Panc1 (cell line): ENCODE data around the gene NSDHL. TPM values are rescaled to one million over a fixed set of nuclear protein-coding genes. Genes with fewer than 3 reads are reported as not detected.

Experiments
- ATAC-seq: fragments of 200-7000 bp; cut with Tn5 transposase; 2 replicates; pipeline ENCODE4 v1.9.1; 2020; ENCODE audit warnings: mild to moderate bottlenecking, moderate library complexity
- BruUV-seq: library from RNA; stranded (reverse); fragments of 400-500 nt; replicated peaks from 2 replicates; lab custom pipeline; 2021; lab: Mats Ljungman, UMichigan
- CTCF ChIA-PET: fragments of 300-600 bp; sonication (Branson Sonifier 250); formaldehyde crosslinking; loops from one replicate; lab custom pipeline; 2022; ENCODE audit warnings: antibody characterized with exemption; lab: Charles Lee
- POLR2A ChIA-PET: fragments of 300-600 bp; sonication (Branson Sonifier 250); formaldehyde crosslinking; loops from one replicate; lab custom pipeline; 2022; ENCODE audit warnings: antibody characterized with exemption; lab: Charles Lee
- DNase-seq: peaks from one replicate; pipeline ENCODE4 v3.0.0-alpha.2; 2010; ENCODE audit warnings: low read depth, low spot score
- H3K27ac ChIP-seq: 2 replicates; pipeline ENCODE4 v1.5.1; 2011; ENCODE audit warnings: mild to moderate bottlenecking, low read length, inconsistent platforms
- H3K27me3 ChIP-seq: fragments of 200-500 bp; sonication (Bioruptor generic); 2 replicates; pipeline ENCODE4 v1.6.0; 2014; ENCODE audit warnings: low read length, inconsistent platforms; ENCODE audit not compliant: control insufficient read depth, insufficient read depth
- H3K36me3 ChIP-seq: fragments of 200-500 bp; sonication (Bioruptor generic); 2 replicates; pipeline ENCODE4 v1.5.1; 2014; ENCODE audit warnings: inconsistent platforms, mild to moderate bottlenecking, low read length, moderate library complexity; ENCODE audit not compliant: control insufficient read depth, insufficient read depth
- H3K4me1 ChIP-seq: 2 replicates; pipeline ENCODE4 v1.5.1; 2011; ENCODE audit warnings: inconsistent platforms, mild to moderate bottlenecking, low read length, moderate library complexity; ENCODE audit not compliant: control insufficient read depth, insufficient read depth
- H3K4me3 ChIP-seq, 2 experiments: 2 replicates each; pipeline ENCODE4 v1.5.1; 2011 to 2012; ENCODE audit warnings: low read depth in 2 of 2, low read length in 2 of 2, mild to moderate bottlenecking in 2 of 2, inconsistent platforms in 1 of 2, moderate library complexity in 1 of 2
- H3K9me3 ChIP-seq: fragments of 200-500 bp; sonication (Bioruptor generic); 2 replicates; pipeline ENCODE4 v1.5.1; 2014; ENCODE audit warnings: low read depth, mild to moderate bottlenecking, inconsistent platforms, low read length, moderate library complexity; ENCODE audit not compliant: control insufficient read depth, insufficient read depth
- POLR2AphosphoS5 ChIP-seq: IDR thresholded peaks from 2 replicates; pipeline ENCODE4 v1.6.1; 2012; ENCODE audit warnings: mild to moderate bottlenecking, low read depth, low read length, moderate library complexity
- SIN3A ChIP-seq: IDR thresholded peaks from 2 replicates; pipeline ENCODE4 v1.6.1; 2012; ENCODE audit warnings: low read depth, mild to moderate bottlenecking, low read length, moderate library complexity, borderline replicate concordance; ENCODE audit not compliant: insufficient read depth
- TCF7L2 ChIP-seq: IDR thresholded peaks from 2 replicates; pipeline ENCODE4 v1.6.1; 2011; ENCODE audit warnings: mild to moderate bottlenecking, low read depth, low read length, inconsistent platforms
- in situ Hi-C: cut with HindIII; loops from 2 replicates; pipeline ENCODE4 v1.10.0; 2016; ENCODE audit warnings: low sequenced_read_pairs, low pct_unique_long_range_greater_than_20kb
- intact Hi-C: fragments of 100-400 bp; cut with micrococcal nuclease; formaldehyde crosslinking; loops from one replicate; pipeline ENCODE4 v1.10.0; 2022; ENCODE audit not compliant: unreplicated experiment
- total RNA-seq: library from RNA; stranded (reverse); gene quantifications from one replicate; pipeline ENCODE4 v1.2.1, GENCODE V29; 2021; ENCODE audit not compliant: unreplicated experiment
- TF ChIP-seq, protein P1 (sequence below), 2 experiments: IDR thresholded peaks; 2 replicates each; pipeline ENCODE4 v1.6.1; 2011 to 2012; ENCODE audit warnings: low read depth in 2 of 2, control low read depth in 1 of 2, low read length in 1 of 2, mild to moderate bottlenecking in 1 of 2, moderate library complexity in 1 of 2; ENCODE audit not compliant: insufficient read depth in 1 of 2
- TF ChIP-seq, protein P2 (sequence below): fragments of 450-650 bp; IDR thresholded peaks from 2 replicates; pipeline ENCODE4 v1.5.1; 2017; ENCODE audit warnings: mild to moderate bottlenecking

Gene NSDHL
- total RNA-seq, 1 experiment from 2014 or later = 75.0 TPM

DNA sequence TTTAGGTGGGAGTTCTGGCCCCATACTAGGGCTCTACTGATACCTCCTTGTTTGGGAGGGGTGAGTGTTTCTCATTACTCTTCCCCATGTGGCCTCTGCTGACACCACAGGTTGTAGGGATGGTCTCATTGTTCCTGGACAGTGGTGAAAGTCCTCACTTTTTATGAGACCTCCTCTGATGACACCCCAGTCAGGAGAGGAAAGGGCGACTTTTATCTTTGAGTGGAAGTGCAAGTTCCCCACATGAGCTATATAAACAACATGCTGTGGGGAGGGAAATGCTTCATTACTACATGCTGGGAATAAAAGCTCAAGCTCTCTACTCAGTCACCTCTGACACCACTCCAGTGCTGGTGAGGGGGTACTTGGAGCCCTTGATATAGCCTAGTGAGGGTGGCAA, 31.9 kb upstream of the NSDHL start:
- in situ Hi-C loops (no loop called here), intact Hi-C loops (no loop called here)
- H3K9me3 ChIP-seq = no peaks in the 10 kb centered on the region
- POLR2A ChIA-PET = interaction anchor here (0.5 kb wide), 1 partner anchor 1903 kb away, joined by 6 read pairs; no protein-coding TSS in a partner anchor
- no peak overlapping the region for H3K4me3 ChIP-seq
- no peak for DNase-seq
- H3K4me1 ChIP-seq = no peaks in the 10 kb centered on the region
- no peak overlapping the region for H3K27ac ChIP-seq
- CTCF ChIA-PET = no interaction called here
- no TSS peak for BruUV-seq
- H3K36me3 ChIP-seq = no peaks in the 10 kb centered on the region
- no peaks in the 10 kb centered on the region for H3K27me3 ChIP-seq
- ATAC-seq = no peak
- TF ChIP-seq TCF7L2 (no peak), POLR2AphosphoS5 (no peak), SIN3A (no peak)
- TF ChIP-seq, protein P1, sequence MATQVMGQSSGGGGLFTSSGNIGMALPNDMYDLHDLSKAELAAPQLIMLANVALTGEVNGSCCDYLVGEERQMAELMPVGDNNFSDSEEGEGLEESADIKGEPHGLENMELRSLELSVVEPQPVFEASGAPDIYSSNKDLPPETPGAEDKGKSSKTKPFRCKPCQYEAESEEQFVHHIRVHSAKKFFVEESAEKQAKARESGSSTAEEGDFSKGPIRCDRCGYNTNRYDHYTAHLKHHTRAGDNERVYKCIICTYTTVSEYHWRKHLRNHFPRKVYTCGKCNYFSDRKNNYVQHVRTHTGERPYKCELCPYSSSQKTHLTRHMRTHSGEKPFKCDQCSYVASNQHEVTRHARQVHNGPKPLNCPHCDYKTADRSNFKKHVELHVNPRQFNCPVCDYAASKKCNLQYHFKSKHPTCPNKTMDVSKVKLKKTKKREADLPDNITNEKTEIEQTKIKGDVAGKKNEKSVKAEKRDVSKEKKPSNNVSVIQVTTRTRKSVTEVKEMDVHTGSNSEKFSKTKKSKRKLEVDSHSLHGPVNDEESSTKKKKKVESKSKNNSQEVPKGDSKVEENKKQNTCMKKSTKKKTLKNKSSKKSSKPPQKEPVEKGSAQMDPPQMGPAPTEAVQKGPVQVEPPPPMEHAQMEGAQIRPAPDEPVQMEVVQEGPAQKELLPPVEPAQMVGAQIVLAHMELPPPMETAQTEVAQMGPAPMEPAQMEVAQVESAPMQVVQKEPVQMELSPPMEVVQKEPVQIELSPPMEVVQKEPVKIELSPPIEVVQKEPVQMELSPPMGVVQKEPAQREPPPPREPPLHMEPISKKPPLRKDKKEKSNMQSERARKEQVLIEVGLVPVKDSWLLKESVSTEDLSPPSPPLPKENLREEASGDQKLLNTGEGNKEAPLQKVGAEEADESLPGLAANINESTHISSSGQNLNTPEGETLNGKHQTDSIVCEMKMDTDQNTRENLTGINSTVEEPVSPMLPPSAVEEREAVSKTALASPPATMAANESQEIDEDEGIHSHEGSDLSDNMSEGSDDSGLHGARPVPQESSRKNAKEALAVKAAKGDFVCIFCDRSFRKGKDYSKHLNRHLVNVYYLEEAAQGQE (IDR thresholded peaks at IDR 0.05; ENCODE audit: insufficient read depth in 1 of 2, low read depth in 2 of 2, low read length in 1 of 2) = no peak
- TF ChIP-seq, protein P2, sequence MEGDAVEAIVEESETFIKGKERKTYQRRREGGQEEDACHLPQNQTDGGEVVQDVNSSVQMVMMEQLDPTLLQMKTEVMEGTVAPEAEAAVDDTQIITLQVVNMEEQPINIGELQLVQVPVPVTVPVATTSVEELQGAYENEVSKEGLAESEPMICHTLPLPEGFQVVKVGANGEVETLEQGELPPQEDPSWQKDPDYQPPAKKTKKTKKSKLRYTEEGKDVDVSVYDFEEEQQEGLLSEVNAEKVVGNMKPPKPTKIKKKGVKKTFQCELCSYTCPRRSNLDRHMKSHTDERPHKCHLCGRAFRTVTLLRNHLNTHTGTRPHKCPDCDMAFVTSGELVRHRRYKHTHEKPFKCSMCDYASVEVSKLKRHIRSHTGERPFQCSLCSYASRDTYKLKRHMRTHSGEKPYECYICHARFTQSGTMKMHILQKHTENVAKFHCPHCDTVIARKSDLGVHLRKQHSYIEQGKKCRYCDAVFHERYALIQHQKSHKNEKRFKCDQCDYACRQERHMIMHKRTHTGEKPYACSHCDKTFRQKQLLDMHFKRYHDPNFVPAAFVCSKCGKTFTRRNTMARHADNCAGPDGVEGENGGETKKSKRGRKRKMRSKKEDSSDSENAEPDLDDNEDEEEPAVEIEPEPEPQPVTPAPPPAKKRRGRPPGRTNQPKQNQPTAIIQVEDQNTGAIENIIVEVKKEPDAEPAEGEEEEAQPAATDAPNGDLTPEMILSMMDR = no peak

- in situ Hi-C loops = loop anchor here (25.0 kb wide), 1 partner anchor 169 kb away; the partner anchor contains the start of gene GABRQ
- no peak overlapping the region for H3K27ac ChIP-seq
- BruUV-seq = no TSS peak
- no peaks in the 10 kb centered on the region for H3K27me3 ChIP-seq
- H3K36me3 ChIP-seq = no peaks in the 10 kb centered on the region
- H3K4me1 ChIP-seq = no peaks in the 10 kb centered on the region
- TF ChIP-seq TCF7L2 (no peak), SIN3A (no peak), POLR2AphosphoS5 (no peak)
- TF ChIP-seq, protein P1 (IDR thresholded peaks at IDR 0.05; ENCODE audit: insufficient read depth in 1 of 2, low read depth in 2 of 2, low read length in 1 of 2) = no peak
- TF ChIP-seq, protein P2 = no peak
- H3K4me3 ChIP-seq = no peak overlapping the region
- no peaks in the 10 kb centered on the region for H3K9me3 ChIP-seq
- DNase-seq (no peak), ATAC-seq (no peak)
- intact Hi-C loops = no loop called here
- CTCF ChIA-PET = no interaction called here
- POLR2A ChIA-PET = no interaction called here
These were observed 24.8 kb upstream of the NSDHL start for GRCh38 chrX:152806035-152806434.
